Measurements from ENCODE around the gene GPAT3.

Gene GPAT3

GRCh38 chr4:83644677-83645659 is 109.1 kb downstream of the GPAT3 start:
- peak; percentile 39 for DNase-seq (ENCODE audit: low read depth)

DNA sequence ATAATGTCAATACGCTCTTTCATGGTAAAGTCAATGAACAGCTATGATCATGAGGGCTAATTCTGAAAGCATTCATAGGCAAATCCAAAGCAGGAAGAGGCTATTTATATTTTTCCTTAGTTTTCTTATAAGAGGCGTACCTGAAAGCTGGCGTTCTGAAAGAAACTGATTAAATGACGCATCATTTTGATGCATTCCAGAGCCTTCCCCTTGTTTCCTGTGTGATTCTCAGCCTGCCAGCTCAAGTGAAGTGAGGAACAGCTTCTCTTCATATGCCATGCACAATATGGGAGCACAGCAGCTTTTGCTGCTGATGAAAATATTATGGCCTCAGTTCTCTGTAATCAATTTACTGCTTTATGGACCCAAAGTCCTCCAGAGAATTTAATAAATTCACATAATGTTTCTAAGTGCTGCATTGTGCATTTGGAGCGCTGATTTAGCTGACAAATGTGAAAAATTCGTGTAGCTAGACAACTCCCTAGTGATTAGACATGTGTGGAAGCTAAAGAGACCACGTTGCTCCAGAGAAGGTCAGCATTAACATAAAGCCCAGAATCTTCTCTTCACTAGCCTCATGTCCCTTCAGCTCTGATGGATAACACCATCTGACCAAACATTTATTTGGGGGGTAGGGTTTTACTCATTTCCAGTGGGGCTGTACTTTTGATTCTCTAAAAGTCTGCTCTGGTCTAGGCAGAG is 110.8 kb downstream of the GPAT3 start:
- no peak for DNase-seq (ENCODE audit: low read depth)

GRCh38 chr4:83651846-83652245 is 115.9 kb downstream of the GPAT3 start:
- DNase-seq (ENCODE audit: low read depth): peak; percentile 12

Data from GM04504 (cell line).